Peyer's patch (tissue), 4 donors: Measurements from ENCODE around the gene PTPRM.

Source experiments
- POLR2A ChIP-seq, 2 donors: fragments of 450-650 bp; IDR thresholded peaks; one replicate each; pipeline ENCODE4 v1.5.1; 2017; ENCODE audit warnings: antibody characterized with exemption in 2 of 2, mild to moderate bottlenecking in 2 of 2, moderate library complexity in 2 of 2
- TF ChIP-seq, protein P1 (sequence below), 6 experiments: fragments of 450-650 bp in 4 of 6; fragments of 200-600 bp in 2 of 6; sonication (generic) in 1 of 6; IDR thresholded peaks; one replicate each; pipeline ENCODE4 v1.5.1; 2017 to 2019; ENCODE audit warnings: antibody characterized with exemption in 6 of 6, mild to moderate bottlenecking in 3 of 6, moderate library complexity in 1 of 6

DNA sequence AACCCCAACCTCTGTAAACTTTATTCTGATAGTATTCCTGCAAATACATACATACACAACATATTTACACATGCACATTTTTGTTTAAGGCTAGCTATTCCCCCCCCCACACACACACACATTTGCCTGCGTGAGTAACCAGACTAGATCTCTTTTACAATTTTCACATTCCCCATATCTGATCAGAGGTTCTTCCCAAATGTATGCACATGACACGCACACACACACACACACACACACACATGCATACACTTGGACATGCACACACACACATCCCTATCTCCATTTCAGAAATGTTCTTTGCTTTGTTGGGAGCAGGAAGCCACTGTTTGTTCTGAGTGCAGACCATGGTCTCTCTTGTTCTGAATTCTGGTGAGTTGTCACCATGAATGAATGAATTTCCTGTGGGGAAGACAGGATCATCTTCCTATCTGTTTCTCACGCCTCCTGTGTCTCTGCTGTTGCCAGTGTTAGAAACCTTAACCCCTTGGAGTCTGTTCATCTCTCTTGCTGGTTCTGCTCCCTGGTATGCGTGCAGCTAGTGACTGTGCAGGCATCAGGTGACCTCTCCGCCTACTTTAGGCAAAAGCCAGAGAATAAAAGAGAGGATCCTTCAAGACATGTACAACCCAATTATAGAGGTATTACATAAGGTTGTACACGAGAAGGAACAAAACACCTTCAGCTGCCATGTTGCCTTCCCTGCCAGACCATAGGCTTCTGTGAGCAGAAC is 791.1 kb downstream of the PTPRM start:
- TF ChIP-seq, protein P1, sequence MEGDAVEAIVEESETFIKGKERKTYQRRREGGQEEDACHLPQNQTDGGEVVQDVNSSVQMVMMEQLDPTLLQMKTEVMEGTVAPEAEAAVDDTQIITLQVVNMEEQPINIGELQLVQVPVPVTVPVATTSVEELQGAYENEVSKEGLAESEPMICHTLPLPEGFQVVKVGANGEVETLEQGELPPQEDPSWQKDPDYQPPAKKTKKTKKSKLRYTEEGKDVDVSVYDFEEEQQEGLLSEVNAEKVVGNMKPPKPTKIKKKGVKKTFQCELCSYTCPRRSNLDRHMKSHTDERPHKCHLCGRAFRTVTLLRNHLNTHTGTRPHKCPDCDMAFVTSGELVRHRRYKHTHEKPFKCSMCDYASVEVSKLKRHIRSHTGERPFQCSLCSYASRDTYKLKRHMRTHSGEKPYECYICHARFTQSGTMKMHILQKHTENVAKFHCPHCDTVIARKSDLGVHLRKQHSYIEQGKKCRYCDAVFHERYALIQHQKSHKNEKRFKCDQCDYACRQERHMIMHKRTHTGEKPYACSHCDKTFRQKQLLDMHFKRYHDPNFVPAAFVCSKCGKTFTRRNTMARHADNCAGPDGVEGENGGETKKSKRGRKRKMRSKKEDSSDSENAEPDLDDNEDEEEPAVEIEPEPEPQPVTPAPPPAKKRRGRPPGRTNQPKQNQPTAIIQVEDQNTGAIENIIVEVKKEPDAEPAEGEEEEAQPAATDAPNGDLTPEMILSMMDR (IDR thresholded peaks at IDR 0.05) = no peak
- no peak for TF ChIP-seq POLR2A (IDR thresholded peaks at IDR 0.05)
